MV-4-11 (cell line): ENCODE results near the gene TUBGCP6.

Experiments used
- DNase-seq: peaks from one replicate; lab custom pipeline; 2025; lab: John Stamatoyannopoulos, UW

TUBGCP6 gene

GRCh38 chr22:50226063-50226874 is 18.6 kb downstream of the TUBGCP6 start:
- DNase-seq = no peak

GRCh38 chr22:50225200-50225969 is 19.4 kb downstream of the TUBGCP6 start:
- DNase-seq = no peak

DNA sequence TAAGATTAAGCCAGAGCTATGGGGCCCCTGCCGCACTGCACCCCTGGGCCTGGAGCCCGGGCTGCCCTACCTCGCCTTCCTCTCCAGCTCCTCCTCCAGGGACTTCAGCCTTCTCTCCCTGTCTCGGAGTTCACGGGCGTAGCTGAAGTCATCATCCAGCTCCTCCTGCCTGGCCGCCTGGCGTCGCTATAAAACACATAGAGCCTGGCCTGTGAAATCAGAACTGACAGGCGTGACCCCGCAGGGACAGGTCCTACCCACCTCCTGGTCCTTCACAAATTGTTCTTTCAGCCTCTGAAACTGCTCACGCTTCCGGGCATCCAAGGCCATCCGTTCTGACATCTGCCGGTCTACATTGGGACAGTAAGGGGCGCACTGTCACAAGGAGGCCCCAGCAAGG is 20.8 kb downstream of the TUBGCP6 start:
- no peak for DNase-seq

- no peak for DNase-seq
Measured at GRCh38 chr22:50222508-50222907, 22.3 kb downstream of the TUBGCP6 start.

DNA sequence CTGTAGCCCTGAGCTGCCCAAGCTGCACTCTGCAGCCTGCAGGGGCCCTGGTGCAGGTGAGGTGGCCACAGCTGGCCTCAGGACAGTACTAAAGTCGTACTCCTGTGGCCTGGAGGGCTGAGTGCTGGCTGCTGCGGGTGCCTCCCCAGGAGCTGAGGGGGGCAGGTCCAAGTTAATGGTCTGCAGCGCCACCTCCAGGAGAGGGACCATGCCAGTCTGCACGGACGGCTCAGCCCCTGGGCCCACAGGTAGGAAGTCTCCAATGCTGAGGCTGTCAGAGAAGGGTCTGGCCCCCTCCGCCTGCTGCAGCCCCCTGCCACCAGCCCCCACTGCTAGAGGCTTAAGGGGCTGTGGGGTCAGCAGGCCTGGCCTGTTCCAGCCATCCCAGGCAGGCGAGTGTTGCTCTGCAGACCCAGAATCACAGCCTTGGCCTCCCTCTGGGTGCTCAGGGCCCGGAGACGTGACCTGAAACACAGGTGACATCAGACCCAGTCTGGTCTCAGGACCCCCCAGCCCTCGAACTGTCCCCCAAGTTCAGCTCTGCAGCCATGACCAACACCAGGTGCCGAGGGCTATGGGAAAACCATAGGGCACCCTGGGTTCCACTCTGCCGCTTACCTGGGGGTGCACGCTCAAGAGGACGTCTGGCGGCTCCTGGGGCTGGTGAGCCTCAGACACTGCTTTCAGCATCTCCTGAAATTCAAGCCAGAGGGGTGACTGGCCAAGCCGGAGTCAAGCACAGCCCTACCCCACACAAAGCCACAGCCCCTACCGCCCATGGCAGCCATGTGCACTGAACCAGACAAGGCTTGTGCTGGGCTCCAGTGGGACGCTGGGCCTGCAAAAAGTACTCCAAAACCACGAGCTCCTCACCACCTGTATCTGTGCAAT is 23.2 kb downstream of the TUBGCP6 start:
- no peak for DNase-seq

DNA sequence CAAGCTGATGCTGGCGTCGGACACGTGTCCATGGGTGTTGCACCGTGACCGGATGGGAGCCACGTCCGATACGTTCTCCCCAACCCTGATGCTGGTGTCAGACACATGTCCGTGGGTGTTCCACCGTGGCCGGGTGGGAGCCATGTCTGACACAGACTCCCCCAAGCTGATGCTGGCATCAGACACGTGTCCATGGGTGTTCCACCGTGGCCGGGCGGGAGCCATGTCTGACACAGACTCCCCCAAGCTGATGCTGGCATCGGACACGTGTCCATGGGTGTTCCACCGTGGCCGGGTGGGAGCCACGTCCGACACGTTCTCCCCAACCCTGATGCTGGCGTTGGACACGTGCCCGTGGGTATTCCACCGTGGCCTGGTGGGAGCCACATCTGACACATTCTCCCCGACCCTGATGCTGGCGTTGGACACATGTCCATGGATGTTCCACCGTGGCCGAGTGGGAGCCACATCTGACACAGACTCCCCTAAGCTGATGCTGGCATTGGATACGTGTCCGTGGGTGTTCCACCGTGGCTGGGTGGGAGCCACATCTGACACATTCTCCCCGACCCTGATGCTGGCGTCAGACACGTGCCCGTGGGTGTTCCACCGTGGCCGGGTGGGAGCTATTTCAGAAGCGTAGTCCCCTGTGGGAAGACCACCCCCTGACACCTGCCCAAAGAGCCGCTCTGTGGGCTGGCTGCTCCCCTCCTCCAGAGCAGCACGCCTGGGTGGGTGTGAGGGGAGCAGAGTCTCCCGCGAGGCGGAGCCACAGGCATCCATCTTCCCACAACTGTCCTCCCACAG is 24.0 kb downstream of the TUBGCP6 start:
- DNase-seq = no peak

- no peak for DNase-seq
Measured at GRCh38 chr22:50219800-50220602, 24.8 kb downstream of the TUBGCP6 start.

- peak; percentile 58 for DNase-seq
Measured at GRCh38 chr22:50218996-50219727, 25.7 kb downstream of the TUBGCP6 start.

- DNase-seq = no peak
Measured at GRCh38 chr22:50218153-50218995, 26.4 kb downstream of the TUBGCP6 start.

DNA sequence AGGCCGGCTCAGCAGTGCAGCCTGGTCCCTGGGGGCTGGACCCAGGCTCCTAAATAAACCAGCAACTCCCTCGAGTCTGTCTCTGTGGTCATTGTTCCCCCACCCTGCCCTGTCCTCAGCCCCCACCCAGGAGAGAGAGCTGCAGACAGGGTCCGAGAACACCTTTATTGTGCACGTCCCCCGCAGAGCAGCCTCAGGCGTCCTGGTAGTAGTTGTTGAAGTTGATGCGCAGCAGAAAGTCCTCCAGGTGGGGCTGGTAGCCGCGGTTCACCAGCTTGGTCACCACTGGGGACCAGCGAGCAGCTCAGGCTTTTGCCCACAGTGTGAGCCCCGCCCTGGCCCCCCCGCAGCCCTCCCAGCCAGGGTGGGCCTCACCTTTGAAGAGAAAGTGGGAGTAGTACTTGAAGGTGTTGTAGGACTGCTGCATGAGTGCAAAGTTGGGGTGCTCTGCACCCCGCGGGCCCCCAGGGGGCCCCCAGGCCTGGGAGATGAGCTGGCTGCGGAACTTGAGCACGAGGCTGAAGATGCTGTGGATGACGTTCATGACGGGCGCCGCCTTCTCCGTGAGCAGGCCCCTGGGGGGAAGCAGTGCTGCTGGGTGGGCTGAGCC is 27.2 kb downstream of the TUBGCP6 start:
- DNase-seq = no peak

DNA sequence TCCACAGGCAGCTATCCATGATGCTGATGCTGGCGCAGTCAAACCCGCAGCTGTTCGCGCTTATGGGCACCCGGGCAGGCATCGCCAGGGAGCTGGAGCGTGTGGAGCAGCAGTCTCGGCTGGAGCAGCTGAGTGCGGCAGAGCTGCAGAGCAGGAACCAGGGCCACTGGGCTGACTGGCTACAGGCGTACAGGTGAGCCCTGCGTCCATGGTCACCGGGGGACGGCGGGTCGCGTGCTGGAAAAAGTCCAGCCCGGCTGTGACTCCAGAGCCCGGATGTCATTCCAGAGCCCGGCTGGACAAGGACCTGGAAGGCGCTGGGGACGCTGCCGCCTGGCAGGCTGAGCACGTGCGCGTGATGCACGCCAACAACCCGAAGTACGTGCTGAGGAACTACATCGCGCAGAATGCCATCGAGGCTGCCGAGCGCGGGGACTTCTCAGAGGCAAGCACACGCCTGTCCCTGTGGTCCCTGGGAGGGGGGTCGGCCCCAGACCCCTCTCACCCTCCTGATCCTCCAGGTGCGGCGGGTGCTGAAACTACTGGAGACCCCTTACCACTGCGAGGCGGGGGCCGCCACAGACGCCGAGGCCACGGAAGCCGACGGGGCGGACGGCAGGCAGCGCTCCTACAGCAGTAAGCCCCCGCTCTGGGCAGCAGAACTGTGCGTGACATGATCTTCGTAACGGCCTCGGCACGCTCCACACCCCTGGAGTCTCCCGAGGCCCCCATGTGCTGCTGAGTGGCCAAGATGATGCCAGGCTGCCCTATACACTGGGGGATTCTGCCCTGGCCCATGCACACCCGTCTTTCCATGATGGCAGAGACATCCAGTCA is 27.9 kb downstream of the TUBGCP6 start:
- DNase-seq = no peak

DNA sequence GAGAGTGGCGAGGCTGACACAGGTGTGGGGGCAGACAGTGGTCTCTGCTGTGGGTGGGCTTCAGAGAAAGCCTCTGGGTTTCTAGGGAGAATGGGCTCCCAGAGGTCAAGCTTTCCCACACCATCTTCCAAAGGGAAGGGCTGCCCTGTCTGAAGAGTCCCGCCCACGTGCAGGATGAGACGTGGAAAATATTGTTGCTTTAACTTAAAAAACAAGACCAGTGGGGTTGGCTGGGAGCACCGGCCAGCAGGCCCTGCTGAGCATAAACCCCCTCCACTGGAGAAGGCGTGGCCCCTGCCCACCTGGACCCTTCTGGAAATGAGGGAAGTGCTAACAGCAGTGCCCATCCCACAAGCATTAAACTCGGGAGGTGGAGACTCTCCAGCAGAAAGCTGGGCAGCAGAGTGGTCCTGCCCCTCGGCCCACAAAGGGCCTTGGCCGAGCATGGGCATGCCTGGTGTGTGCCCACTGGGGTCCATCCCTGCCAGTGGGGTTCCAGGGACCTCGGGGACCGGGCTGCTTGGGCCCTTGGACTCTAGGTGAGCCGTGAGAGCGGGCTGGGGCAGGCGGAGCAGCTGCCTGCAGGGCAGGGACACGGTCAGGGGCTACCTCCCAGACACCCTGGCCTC is 28.7 kb downstream of the TUBGCP6 start:
- no peak for DNase-seq

DNA sequence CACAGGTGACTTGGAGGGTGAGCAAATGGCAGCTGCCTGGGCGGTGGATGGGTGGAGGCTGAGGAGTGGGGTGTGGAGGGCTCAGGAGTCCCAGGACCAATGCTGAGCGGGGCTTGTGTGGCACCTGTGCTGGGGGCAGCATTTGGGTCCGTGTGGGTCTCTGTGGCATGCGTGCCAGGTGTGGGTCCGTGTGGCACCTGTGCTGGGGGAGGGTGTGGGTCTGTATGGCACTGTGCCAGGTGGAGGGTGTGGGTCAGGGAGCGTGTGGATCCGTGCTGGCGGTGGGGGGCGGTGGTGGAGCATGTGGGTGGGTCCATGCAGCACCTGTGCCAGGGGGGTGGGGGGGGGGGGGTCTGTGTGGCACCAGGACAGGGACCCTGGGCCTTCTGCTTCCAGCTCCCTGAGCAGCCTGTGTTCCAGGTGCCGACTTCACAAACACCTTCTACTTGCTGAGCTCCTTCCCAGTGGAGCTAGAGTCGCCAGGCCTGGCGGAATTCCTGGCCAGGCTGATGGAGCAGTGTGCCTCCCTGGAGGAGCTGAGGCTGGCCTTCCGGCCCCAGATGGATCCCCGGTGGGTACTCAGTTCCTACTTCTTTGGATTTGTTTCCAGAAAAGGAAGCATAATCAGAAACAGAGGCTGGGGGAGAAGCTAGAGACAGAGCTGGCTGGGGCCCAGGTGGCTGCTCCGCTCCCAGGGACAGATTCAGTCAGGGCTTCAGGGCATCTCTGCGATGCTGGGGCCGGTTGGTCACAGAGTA is 29.3 kb downstream of the TUBGCP6 start:
- no peak for DNase-seq

DNA sequence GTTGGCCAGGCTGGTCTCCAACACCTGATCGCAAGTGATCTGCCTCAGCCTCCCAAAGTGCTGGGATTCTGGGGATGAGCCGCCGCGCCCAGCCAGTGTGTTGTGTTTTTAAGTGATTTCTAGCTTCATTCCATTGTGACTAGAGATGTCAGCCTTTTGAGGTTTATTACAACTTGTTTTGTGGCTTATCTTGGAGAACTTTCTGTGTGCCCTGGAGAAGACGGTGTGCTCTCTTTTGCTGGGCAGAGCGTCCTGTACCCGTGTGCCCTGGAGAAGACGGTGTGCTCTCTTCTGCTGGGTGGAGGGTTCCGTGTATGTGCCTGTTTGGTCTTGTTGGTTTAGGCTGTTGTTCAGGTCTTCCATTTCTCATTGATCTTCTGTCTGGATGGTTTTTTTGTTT is 31.6 kb downstream of the TUBGCP6 start:
- DNase-seq = no peak

GRCh38 chr22:50211147-50211546 is 33.7 kb downstream of the TUBGCP6 start:
- peak; percentile 19 for DNase-seq

- DNase-seq = no peak
Measured at GRCh38 chr22:50210378-50211139, 34.3 kb downstream of the TUBGCP6 start.
